Activated CD4-positive, alpha-beta T cell treated with anti-CD3 and anti-CD28 coated beads for 48 hours (primary cell): ENCODE results near the gene RELL1.

Experiments used
- DNase-seq: peaks from one replicate; pipeline ENCODE4 v3.0.0-alpha.2; 2020

RELL1 gene, protein sequence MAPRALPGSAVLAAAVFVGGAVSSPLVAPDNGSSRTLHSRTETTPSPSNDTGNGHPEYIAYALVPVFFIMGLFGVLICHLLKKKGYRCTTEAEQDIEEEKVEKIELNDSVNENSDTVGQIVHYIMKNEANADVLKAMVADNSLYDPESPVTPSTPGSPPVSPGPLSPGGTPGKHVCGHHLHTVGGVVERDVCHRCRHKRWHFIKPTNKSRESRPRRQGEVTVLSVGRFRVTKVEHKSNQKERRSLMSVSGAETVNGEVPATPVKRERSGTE

DNA sequence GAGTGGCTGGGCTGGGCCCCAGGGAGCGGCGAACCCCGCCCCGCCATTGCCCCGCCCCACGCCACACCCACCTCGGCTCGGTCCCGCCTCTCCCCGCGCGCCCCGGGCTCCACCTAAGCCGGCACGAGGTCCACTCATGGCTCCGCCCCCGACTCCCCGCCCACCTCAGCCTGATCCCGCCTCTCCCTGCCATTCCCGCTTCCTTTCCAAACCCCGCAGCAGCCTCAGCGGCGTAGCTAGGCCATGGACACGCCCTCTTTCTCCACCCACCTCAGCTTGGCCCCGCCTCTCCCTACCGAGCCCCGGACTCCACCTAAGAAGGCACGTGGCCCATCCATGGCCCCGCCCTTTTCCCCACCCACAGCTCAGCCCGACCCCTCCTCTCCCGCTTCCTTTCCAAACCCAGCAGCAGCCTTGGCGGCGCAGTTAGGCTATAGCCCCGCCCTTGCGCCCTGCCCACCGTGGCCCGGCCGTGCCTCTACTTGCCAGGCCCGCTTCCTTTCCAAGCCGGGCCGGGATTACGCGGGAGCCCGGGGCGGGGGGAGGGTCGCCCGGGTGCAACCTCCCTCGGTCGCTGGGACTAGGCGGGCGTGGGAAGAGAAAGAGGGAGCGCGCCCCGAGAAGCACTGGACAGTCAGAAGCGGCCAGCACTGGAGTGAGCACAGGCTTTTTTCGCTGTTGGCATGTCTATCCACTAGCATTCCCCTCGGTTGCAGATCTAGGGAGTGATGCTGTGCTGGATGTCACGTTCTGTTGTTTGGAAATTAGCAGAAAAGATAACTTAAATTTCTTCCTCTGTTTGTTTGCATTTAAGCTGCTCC is at the start of gene RELL1:
RELL1 (minus strand) TSS at position 4 of the 821 bp plus-strand sequence. CDS start 89 bp downstream, outside the sequence.
- DNase-seq = peak; percentile 99

DNA sequence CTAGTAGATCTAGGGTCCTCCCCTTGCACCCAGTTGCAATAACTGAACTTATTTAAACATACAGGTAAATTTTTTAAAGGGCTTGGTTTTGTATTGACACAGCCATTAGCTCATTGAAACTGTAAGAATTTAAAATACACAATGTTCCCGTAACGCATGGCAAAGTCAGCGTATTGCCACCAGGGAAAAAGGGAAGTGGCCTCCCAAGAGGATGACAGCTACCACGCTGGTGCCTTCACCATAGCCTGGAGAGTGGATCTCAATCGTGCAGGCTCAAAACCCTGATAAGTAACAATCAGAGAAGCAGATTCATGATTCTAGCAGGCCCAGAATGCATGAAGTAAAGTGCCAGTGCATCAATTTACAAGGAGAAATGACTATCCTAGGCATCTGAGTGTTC is 49.4 kb upstream of the RELL1 start:
- DNase-seq = no peak

DNA sequence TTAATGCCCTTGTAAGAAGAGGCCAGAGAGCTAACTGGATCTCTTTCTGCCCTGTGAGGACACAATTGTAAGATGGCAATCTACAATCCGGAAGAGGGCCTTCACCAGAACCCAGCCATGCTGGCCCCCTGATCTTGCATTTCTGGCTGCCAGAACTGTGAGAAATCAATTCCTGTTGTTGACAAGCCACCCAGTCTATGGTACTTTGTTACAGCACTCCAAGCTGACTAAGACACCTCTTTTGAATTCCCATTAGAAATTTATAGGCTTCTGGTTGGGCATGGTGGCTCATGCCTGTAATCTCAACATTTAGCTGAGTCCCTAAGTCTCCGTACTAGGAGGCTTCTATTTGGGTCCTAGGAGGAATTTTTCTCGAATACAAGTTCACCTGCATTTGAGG is 48.8 kb upstream of the RELL1 start:
- DNase-seq = no peak

DNA sequence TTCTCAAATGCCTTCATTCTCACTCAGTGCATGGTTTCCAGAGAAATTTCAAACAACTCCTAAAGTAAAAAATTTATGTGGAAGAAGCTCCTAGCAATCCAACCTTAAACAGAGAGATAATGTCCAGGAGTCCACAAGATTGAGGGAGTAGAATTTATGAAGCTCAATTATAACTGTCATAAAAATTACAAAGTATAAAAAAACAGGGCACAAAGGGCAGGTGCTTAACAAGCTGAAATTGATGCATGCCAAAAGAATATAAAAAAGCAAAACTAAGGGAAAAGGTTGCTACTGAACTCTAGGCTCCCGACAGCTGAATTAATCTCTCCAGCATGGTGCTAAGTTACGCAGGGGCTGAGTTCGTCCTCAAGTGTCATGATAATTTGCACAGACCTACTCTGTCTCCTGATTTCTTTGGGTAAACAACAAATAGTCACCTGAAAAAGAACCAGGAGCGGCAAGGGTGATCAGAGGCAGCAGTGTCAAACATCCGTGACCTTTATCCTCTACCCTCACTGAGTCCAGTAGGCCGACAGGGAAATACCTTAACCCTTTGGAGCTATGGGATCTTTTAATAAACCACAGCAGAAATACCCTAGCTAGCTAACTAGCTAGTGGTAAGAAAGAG is 47.2 kb upstream of the RELL1 start:
- DNase-seq = no peak

DNA sequence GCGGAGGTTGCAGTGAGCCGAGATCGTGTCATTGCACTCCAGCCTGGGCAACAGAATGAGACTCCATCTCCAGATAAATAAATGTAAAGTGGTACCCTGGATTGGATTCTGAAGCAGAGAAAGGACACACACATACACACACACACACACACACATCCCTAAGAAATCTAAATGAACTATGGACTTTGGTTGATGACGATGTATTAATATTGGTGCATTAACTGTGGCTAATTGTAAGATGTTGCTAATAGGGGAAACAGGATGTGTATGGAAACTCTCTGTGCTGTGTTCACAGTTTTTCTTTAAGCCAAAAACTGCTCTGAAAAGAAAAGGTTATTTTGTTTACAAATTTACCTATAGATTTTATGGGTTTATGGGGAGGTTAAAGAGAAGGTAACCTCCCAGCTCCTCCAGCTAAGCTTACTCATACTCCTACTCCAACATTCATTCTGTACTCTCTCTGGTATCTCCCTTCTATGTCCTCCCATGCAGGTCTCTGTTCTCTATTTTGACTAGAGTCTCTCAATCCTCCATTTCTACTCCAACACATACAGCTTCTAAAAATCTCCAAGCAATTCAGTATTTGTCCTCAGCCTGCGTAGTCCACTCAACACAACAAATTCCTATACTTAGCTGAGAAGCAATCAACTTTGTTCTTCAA is 46.5 kb upstream of the RELL1 start:
- no peak for DNase-seq

DNA sequence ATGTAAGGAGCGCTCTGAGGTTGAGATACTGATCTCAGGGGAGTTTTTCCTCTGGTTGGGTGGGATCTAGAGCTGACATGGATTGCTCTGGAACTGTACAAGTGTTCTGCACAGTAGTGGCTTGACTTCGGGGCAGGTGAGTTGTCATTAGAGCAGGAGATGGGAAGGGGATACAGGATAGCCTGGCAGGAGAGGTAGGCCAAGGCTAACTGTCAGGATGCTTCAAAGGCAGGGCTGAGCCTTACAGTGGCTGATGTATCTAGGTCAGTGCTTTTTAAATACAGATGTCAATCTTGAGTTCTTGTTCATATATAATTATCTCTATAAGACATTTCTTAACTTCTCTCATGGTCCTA is 43.5 kb upstream of the RELL1 start:
- DNase-seq = no peak

DNA sequence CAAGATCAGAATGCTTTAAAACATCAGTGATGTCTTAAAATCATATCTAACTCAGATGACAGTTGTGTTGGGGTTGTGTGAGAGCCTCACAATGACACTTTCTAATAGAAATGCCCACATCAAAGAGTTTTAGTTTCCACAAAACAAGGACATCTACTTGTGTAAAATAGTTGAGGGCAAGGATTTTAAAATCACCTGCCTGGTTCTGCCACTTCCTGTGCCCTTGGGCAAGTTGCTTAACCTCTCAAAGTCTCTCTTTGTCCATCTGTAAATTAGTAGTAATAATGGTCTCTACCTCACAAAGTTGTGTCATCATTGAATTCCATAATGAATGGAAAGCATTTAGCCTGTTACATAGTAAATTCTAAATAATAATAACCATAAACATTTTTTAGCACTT is 41.9 kb upstream of the RELL1 start:
- DNase-seq = no peak

DNA sequence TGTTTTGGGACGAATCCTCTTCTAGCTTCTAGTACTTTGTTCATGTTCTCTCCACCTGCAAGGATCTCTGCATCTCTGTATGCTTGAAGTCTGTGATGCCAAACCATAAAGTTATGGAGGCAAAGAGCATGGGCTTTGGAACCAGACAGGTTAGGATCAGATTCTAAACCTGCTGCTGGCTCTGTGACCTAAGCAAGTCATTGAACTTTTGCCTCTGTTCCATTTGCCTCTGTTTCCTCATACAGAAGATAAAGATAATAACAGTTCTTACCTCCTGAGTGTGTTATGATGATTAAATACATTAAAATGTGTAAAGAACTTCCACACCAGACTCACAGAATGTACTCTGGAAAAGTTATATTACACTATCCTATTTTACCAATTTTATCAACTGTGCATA is 41.5 kb upstream of the RELL1 start:
- no peak for DNase-seq

DNA sequence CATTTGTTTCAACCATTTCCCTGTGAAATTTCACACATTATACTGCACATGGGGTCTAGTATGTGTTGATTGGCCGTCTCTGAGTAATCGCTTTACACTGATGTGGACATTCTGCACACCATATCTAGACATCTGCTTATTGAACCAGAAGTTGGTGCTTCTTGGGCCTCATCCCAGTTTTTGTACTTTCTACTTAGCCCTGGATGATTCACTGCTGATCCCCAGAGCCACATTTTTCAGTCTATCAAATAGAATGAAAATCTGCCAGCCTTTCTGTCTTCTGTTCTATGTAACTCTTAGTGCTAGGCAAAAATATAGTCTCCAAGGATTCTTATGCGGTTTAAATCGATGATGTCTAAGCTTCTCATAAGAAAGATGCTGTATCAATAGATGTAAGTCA is 40.5 kb upstream of the RELL1 start:
- DNase-seq = no peak

DNA sequence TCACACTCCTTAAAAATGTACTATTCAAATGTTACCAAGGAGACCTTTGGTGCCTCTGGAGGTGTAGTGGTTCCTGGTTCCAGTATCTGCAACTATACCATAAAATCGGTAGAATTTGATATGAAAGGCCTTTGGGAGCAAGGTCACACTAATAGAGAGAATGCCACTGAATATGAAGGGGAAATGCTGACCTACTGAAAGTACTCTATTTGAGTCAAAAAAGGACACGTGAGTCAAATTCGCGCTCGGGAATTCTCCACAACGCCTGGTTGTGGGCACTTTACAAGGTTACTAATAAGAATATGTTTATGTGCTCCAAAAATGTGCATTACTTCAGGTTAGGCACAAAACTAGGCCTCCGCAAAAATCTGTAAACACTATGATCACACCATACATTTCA is 39.5 kb upstream of the RELL1 start:
- DNase-seq = no peak

DNA sequence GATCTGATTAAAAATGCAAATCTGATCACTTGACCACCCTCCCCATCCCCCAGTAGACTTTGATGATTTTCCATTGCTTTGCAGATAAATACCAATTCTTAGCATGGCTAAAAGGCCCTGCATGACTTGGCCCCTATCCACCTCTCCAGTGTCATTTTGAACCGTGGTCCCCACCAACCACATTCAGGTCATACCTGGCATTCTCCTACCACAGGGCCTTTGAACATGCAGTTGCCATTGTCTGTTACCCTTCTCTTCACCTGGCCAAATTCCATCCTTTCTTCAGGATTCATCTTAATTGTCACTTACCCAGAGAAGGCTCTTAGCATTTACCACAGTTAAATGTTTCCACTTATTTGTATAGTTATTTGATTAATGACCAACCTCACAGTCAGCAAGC is 36.9 kb upstream of the RELL1 start:
- no peak for DNase-seq

DNA sequence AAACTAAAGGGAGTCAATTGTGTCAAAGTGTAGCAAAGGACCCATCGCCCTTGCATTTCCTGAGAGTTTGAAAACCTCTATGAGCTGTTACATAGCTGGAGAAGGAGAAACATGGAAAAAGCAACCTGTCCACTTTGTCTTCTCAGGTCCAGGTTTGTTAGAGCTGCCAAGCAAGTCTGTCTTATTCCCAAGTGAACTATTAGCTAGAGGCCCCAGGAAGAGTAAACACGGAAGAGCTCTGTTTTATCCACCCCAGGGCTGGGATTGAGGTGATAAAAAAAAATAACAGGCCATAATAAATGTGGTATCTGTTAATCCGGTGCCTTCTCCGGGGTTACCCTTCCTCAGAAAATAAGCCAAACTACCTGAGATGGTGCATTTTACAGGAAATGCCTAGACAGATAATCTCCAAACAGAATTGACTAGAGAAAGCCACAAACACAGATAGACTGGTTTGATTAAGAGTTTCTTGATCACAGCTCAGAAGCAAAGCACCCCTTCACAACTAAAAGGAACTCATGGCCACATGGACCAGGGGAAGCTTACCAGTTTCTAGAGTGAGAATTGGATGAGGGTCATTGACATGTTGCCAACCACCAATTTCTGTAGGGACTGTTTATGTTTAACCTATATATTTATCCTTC is 35.9 kb upstream of the RELL1 start:
- no peak for DNase-seq

DNA sequence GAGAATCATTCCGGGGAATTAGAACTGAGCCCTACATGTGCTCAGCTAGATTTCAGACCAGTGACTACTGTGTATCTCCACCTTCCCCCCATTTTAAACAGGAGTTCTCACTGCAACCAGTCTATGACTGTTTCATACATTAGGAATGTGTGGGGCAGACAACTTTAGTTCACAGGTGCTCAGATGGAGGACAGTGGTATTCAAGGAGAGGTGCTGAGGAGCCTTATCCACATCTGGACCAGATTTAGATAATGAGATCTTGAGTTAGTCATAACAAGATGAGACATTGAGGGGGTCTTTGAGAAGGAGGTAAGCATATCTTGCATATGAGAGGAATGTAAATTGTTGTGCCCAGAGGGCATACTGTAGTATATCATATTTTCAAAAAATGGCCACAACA is 32.8 kb upstream of the RELL1 start:
- DNase-seq = no peak

DNA sequence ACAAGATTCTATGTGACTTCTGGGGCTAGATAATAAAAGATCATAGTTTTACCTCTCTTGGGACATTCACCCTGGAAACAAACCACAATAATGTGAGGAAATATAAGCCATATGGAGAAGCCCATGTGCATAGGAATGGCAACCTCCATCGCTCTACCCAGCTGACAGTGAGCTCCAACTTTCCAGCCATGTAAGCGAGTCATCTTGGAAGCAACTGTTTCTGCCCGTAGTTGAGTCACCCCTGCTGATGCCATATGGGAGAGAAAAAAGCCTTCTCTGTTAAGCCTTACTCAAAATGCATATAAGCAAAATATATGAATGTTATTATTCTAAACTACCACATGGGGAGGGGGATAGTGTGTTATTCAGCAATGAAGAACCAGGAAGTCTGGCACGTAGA is 31.4 kb upstream of the RELL1 start:
- DNase-seq = peak; percentile 9

DNA sequence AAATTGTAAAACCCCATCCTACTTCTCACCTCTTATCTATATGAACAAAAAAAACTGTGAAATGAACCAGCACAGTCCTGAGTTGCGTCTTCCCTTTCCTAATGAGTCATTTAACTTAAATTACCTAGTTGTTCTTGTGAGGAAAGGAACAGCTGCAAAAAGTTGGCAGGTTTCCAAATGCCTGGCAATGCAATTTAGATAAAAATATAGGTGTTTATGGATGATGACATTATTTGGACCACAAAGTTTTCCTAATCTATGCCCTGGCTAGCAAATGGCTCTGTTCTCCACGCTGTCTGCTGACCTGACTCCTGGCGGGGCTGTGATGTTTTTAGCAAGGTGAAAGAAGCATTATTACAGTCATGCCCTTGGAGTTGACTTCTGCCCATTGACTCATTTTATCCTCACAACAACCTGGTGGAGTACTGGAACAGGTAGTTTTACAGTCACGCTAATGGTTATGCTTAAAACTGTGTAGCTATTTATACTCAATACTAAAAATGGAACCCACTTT is 29.8 kb upstream of the RELL1 start:
- peak; percentile 51 for DNase-seq

DNA sequence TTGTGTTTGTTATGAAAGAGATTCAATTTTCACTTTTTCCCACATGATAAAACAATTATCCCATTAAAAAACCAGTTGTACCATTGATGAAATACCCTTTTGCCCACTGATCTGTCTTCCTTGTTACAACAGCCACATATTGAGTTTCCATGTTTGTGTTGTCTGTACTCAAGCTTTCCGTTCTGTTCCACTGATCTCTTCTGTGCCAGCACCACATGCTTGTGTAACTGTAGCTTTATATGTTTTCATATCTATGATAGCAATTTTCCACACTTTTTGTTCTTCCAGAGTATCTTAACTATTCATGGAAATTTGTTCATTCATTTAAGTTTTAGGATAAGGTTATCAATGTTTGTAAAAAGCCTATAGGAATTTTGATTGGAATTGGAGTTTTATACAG is 24.3 kb upstream of the RELL1 start:
- no peak for DNase-seq

DNA sequence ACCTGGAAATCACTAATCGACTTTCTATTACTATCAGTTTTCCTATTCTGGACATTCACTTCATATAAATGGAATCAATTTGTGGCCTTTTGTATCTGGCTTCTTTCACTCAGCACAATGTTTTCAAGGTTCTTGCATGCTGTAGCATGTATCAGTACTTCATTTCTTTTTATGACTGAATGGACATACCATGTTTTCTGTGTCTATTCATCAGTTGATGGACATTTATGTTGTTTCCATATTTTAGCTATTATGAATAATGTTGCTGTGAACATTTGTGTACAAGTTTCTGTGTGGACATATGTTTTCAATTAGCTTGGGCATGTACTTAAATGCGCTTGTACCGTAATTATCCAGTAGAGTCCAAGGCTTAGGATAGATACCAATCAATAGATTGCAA is 19.9 kb upstream of the RELL1 start:
- no peak for DNase-seq

DNA sequence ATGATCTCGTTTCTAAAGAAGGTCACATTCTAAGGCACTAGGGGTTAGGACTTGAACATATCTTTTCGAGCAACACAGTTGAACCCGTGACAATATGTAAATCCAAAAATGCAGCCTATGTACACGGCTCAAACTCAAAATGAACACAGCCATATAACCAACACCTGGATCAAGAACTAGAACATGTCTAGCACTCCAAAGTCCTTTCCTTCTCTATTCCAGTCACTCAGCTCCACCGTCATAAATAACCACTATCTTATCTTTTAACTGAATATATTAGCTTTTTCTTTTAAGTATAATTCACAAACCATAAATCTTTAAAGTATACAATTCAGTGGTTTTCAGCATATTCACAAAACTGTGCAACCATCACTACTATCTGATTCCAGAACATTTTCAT is 19.4 kb upstream of the RELL1 start:
- no peak for DNase-seq

DNA sequence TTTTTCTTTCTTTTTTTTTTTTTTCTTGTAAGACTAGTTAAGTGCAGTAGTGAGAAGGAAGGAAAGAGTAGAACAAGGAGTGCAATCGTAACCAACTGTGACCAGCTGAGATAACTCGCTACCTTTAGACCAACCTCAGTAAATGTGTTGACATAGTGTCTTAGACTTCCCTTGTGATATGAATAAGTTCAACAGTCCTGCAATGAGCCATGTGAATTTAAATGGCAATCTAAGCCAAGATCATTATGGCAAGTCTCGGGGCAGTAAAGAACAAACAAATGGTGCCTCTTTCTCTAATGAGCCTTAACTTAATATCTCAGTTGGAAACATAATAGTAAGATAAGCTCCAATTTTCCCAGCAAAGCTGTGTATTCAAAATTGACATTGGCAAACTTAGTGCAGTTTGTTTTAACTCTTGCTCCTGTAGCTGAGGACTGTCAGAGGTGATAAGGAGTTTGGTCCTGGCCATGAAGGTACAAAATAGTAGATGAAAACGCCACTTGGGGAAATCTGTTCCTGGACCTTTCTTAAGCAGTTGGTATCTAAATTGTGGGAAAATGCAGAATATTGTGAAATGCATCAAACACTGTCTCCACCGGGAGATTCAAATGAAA is 13.8 kb upstream of the RELL1 start:
- DNase-seq = no peak

DNA sequence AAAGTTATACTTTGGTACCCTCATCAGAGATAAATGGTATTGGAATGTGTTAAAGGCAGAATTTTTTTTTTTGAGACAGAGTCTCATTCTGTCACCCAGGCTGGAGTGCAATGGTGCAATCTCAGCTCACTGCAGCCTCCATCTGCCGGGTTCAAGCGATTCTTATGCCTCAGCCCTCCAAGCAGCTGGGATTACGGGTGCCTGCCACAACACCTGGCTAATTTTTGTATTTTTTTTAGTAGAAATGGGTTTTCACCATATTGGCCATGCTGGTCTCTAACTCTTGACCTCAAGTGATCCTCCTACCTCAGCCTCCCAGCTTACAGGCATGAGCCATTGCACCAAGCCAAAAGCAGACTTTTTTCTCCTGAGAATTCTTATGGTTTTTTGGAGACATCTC is 11.4 kb upstream of the RELL1 start:
- DNase-seq = no peak

DNA sequence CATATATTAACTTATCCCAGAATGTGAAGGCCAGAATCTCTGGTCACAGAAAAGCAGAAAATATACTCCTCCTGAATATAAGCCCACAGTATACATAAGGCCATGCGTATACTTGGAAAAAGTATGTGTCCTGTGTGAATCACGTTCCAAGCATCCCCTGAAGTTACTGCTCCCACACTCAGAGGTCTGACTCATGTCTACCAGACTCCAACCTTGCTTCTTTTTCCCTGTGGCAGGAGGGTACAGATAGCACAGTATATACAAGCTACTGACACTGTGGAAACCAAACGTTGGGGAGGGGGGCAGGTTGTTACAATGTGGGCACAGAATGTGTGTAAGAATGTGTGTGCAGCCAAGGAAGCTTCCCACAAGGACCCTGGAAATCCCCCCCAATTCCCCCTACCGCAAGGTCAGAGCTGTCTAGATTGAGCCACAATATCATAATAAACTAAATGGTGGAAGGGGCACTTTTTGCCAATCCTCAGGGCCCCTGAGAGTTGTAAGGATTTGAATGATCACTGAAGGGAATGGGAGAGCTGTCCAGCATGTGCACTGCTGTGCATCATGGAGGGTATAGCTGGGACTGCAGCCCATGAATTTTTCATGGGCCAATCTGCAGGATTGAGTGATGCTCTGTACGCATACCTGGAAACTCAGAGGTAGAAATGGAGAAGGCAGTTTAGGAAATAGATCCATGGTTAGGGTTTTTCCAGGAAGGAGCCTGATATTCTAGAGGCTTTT is 7.4 kb upstream of the RELL1 start:
- DNase-seq = no peak

DNA sequence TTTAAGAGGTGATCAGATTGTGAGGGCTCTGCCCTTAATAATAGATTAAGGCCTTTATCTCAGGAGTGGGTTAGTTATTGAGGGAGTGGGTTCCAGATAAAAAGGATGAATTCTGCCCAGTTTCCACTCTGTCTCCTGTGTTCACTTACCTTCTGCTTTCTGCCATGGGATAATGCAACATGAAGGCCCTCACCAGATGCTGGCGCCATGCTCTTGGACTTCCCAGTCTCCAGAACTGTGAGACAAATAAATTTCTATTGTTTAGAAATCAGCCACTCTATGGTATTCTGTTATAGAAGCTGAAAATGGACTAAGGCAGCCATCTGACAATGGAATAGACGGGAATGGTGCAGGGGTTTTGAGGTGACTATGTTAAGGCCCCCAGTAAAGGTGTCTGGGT is 6.9 kb upstream of the RELL1 start:
- DNase-seq = no peak
